GM23338 (cell line): ENCODE measurements around the gene EML1. TPM values are rescaled to one million over a fixed set of nuclear protein-coding genes. Genes with fewer than 3 reads are reported as not detected.
A peak's percentile ranks its signal among the peaks of the same experiment; 100 is the strongest.

Experiments used
- ATAC-seq: fragments of 200-7000 bp; cut with Tn5 transposase; 3 replicates; pipeline ENCODE4 v1.9.1; 2020
- DNase-seq: peaks from one replicate; pipeline ENCODE4 v3.0.0-alpha.2; 2015; ENCODE audit warnings: low spot score
- H2AFZ ChIP-seq: fragments of 200-600 bp; sonication (generic); 2 replicates; pipeline ENCODE4 v1.8.0; 2016; ENCODE audit warnings: antibody characterized with exemption, mild to moderate bottlenecking, moderate library complexity
- H3F3A ChIP-seq: fragments of 200-600 bp; sonication (generic); replicated peaks from 2 replicates; pipeline ENCODE4 v1.8.0; 2017; ENCODE audit warnings: antibody characterized with exemption, mixed run types, low read depth
- H3K27ac ChIP-seq: fragments of 200-600 bp; sonication (generic); 2 replicates; pipeline ENCODE4 v1.6.1; 2016; ENCODE audit warnings: low read depth
- H3K27me3 ChIP-seq: fragments of 200-600 bp; sonication (generic); 2 replicates; pipeline ENCODE4 v1.8.0; 2016; ENCODE audit warnings: mild to moderate bottlenecking, mixed run types, moderate library complexity; ENCODE audit not compliant: insufficient read depth
- H3K36me3 ChIP-seq: fragments of 200-600 bp; sonication (generic); 2 replicates; pipeline ENCODE4 v1.8.0; 2016; ENCODE audit warnings: mild to moderate bottlenecking; ENCODE audit not compliant: insufficient read depth
- H3K4me1 ChIP-seq: fragments of 200-600 bp; sonication (generic); 2 replicates; pipeline ENCODE4 v1.8.0; 2016; ENCODE audit warnings: mild to moderate bottlenecking, moderate library complexity; ENCODE audit not compliant: insufficient read depth
- H3K4me2 ChIP-seq: fragments of 200-600 bp; sonication (generic); 2 replicates; pipeline ENCODE4 v1.7.1; 2017; ENCODE audit warnings: mixed run types
- H3K4me3 ChIP-seq: fragments of 200-600 bp; sonication (generic); 2 replicates; pipeline ENCODE4 v1.6.1; 2016; ENCODE audit warnings: mixed run types
- H3K79me2 ChIP-seq: fragments of 200-600 bp; sonication (generic); replicated peaks from 2 replicates; pipeline ENCODE4 v1.8.0; 2017; ENCODE audit warnings: mild to moderate bottlenecking; ENCODE audit not compliant: insufficient read depth
- H3K9me2 ChIP-seq: fragments of 200-600 bp; sonication (generic); 2 replicates; pipeline ENCODE4 v1.8.0; 2017; ENCODE audit not compliant: insufficient read depth
- H4K20me1 ChIP-seq: fragments of 200-600 bp; sonication (generic); replicated peaks from 2 replicates; pipeline ENCODE4 v1.8.0; 2017; ENCODE audit warnings: mild to moderate bottlenecking; ENCODE audit not compliant: insufficient read depth
- H3K27ac Mint-ChIP-seq: 2 replicates; pipeline ENCODE4 v1.8.0; 2020; ENCODE audit warnings: inconsistent platforms, mild to moderate bottlenecking, moderate library complexity, mixed read lengths
- H3K27me3 Mint-ChIP-seq: 3 replicates; pipeline ENCODE4 v1.8.0; 2022; ENCODE audit warnings: low read depth, mild to moderate bottlenecking, moderate library complexity, mixed read lengths, inconsistent platforms; ENCODE audit not compliant: insufficient read depth, poor library complexity
- H3K36me3 Mint-ChIP-seq: 3 replicates; pipeline ENCODE4 v1.8.0; 2021; ENCODE audit warnings: low read depth, mild to moderate bottlenecking, inconsistent platforms, moderate library complexity, mixed read lengths
- H3K4me1 Mint-ChIP-seq: 3 replicates; pipeline ENCODE4 v1.8.0; 2020; ENCODE audit warnings: mild to moderate bottlenecking, inconsistent platforms, mixed read lengths
- H3K4me3 Mint-ChIP-seq: 3 replicates; pipeline ENCODE4 v1.8.0; 2021; ENCODE audit warnings: moderate library complexity, mild to moderate bottlenecking, inconsistent platforms, mixed read lengths
- H3K9me3 Mint-ChIP-seq: 3 replicates; pipeline ENCODE4 v1.8.0; 2020; ENCODE audit warnings: moderate library complexity, mild to moderate bottlenecking, inconsistent platforms, mixed read lengths
- CREB1 ChIP-seq: fragments of 250-450 bp; sonication (Bioruptor Pico); IDR thresholded peaks from 2 replicates; pipeline ENCODE4 v1.5.0; 2020; ENCODE audit warnings: low read depth, mild to moderate bottlenecking, moderate library complexity
- ETS1 ChIP-seq: IDR thresholded peaks from 2 replicates; pipeline ENCODE4 v1.6.1; 2016; ENCODE audit warnings: antibody characterized with exemption
- EZH2 ChIP-seq: fragments of 200-600 bp; sonication (generic); IDR thresholded peaks from one replicate; pipeline ENCODE4 v1.8.0; 2017; ENCODE audit warnings: antibody characterized with exemption, mild to moderate bottlenecking, low read depth; ENCODE audit not compliant: unreplicated experiment
- EZH2phosphoT487 ChIP-seq: fragments of 200-600 bp; sonication (generic); IDR thresholded peaks from one replicate; pipeline ENCODE4 v1.8.1; 2018; ENCODE audit warnings: antibody characterized with exemption; ENCODE audit not compliant: unreplicated experiment
- JUNB ChIP-seq: IDR thresholded peaks from one replicate; pipeline ENCODE4 v1.6.1; 2016; ENCODE audit warnings: antibody characterized with exemption; ENCODE audit not compliant: unreplicated experiment
- NANOG ChIP-seq: IDR thresholded peaks from 2 replicates; pipeline ENCODE4 v1.6.1; 2016; ENCODE audit warnings: antibody characterized with exemption, borderline replicate concordance
- POLR2AphosphoS5 ChIP-seq: IDR thresholded peaks from 2 replicates; pipeline ENCODE4 v1.6.1; 2016; ENCODE audit warnings: antibody characterized with exemption, low read depth
- REST ChIP-seq: IDR thresholded peaks from one replicate; pipeline ENCODE4 v1.6.1; 2018; ENCODE audit warnings: antibody characterized with exemption; ENCODE audit not compliant: unreplicated experiment
- STAT1 ChIP-seq: IDR thresholded peaks from one replicate; pipeline ENCODE4 v1.6.1; 2016; ENCODE audit warnings: antibody characterized with exemption; ENCODE audit not compliant: unreplicated experiment
- ZNF114 ChIP-seq: fragments of 250-450 bp; sonication (Bioruptor Pico); IDR thresholded peaks from 2 replicates; pipeline ENCODE4 v1.5.0; 2020; ENCODE audit warnings: mild to moderate bottlenecking, moderate library complexity
- ZNF331 ChIP-seq: fragments of 250-450 bp; sonication (Bioruptor Pico); IDR thresholded peaks from 2 replicates; pipeline ENCODE4 v1.5.0; 2020; ENCODE audit warnings: low read depth, mild to moderate bottlenecking, moderate library complexity
- ZNF462 ChIP-seq: fragments of 250-450 bp; sonication (Bioruptor Pico); IDR thresholded peaks from 2 replicates; pipeline ENCODE4 v1.5.0; 2020; ENCODE audit warnings: mild to moderate bottlenecking, moderate library complexity
- polyA plus RNA-seq: library from polyadenylated mRNA; unstranded; fragments of >200 nt; fragmentation: Nextera tagmentation; extraction: Ambion mirVana; gene quantifications from 2 replicates; pipeline ENCODE4 v1.2.1, GENCODE V29; 2016
- total RNA-seq: library from RNA; depleted of rRNA; stranded (reverse); fragments of >200 nt; shearing (Covaris generic); gene quantifications from 2 replicates; pipeline ENCODE4 v1.2.3, GENCODE V29; 2014
- TF ChIP-seq, protein P1 (sequence below), 2 experiments: fragments of 200-600 bp in 1 of 2; sonication (generic) in 1 of 2; conservative IDR thresholded peaks; 2 replicates each; pipeline versions ENCODE4 v1.5.1 to v1.6.1; 2016 to 2017; ENCODE audit warnings: antibody characterized with exemption in 2 of 2, low read depth in 2 of 2, mild to moderate bottlenecking in 2 of 2, moderate library complexity in 1 of 2

EML1 gene
- total and polyA plus RNA-seq, 2 experiments from 2014 or later, result 7.0 to 18.1 TPM

GRCh38 chr14:99875836-99876235, 82.6 kb downstream of the EML1 start:
- ATAC-seq (peak; percentile 7; the same call in 1 of the 3 replicates), DNase-seq (no peak)
- Mint-ChIP-seq H3K27ac (no peak overlapping the region), H3K36me3 (no peaks in the 10 kb centered on the region), H3K9me3 (no peaks in the 10 kb centered on the region), H3K4me3 (no peak overlapping the region), H3K4me1 (peaks cover 53% of the 10 kb centered on the region), H3K27me3 (peaks cover 3% of the 10 kb centered on the region)
- Histone ChIP-seq H3F3A (no peaks in the 10 kb centered on the region), H3K4me1 (peaks cover 40% of the 10 kb centered on the region), H2AFZ (no peak overlapping the region), H4K20me1 (no peaks in the 10 kb centered on the region), H3K4me3 (no peak overlapping the region), H3K27ac (no peak overlapping the region), H3K9me2 (no peaks in the 10 kb centered on the region), H3K36me3 (no peaks in the 10 kb centered on the region), H3K27me3 (no peaks in the 10 kb centered on the region), H3K4me2 (no peak overlapping the region), H3K79me2 (no peaks in the 10 kb centered on the region)
- TF ChIP-seq ZNF114 (CRISPR knock-in tag) (no peak), POLR2AphosphoS5 (no peak), EZH2 (no peak), ZNF331 (CRISPR knock-in tag) (no peak), ZNF462 (CRISPR knock-in tag) (no peak), CREB1 (no peak), ETS1 (no peak), NANOG (no peak), EZH2phosphoT487 (no peak), JUNB (no peak), STAT1 (no peak), REST (no peak)
- TF ChIP-seq, protein P1, sequence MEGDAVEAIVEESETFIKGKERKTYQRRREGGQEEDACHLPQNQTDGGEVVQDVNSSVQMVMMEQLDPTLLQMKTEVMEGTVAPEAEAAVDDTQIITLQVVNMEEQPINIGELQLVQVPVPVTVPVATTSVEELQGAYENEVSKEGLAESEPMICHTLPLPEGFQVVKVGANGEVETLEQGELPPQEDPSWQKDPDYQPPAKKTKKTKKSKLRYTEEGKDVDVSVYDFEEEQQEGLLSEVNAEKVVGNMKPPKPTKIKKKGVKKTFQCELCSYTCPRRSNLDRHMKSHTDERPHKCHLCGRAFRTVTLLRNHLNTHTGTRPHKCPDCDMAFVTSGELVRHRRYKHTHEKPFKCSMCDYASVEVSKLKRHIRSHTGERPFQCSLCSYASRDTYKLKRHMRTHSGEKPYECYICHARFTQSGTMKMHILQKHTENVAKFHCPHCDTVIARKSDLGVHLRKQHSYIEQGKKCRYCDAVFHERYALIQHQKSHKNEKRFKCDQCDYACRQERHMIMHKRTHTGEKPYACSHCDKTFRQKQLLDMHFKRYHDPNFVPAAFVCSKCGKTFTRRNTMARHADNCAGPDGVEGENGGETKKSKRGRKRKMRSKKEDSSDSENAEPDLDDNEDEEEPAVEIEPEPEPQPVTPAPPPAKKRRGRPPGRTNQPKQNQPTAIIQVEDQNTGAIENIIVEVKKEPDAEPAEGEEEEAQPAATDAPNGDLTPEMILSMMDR (conservative IDR thresholded peaks at IDR 0.05; ENCODE audit: low read depth in 2 of 2), result no peak
